GM18868 (cell line): ENCODE results near the gene ANXA4.
"Not testable (repeated sequence)": the region's sequence is repeated elsewhere in the genome, so short reads cannot be mapped to it uniquely, and the experiment has no call there.

Source experiments
- ATAC-seq: cut with Tn5 transposase; IDR thresholded peaks from one replicate; pipeline ENCODE4 v1.9.1; 2021; ENCODE audit warnings: mild to moderate bottlenecking, moderate library complexity; ENCODE audit not compliant: unreplicated experiment

The ANXA4 gene

DNA sequence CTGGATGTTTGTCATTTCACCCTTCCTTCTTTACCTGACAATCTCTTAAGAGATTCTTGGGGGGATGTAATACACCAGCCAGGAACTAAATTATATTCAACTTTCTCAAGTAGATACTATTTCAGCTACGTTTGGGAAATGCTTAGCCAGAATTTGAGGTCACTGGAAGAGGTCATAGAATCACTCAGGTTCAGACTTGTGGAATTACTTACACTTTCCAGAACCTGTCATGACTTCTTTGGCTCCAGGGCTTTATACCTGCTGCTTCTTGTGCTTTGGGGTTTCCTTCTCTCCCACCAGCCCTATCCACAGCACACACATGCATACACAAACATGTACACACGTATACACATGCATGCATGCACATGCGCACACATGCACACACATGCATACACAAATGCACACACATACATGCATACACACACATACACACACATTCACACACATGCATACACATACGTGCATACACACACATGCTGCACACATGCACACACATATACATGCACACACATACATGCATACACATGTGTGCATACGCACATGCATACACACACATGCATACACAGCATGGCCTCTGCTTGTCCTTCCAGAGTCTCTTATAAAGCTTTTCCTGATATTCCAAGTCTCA, 23.5 kb upstream of the ANXA4 start:
- no peak for ATAC-seq

DNA sequence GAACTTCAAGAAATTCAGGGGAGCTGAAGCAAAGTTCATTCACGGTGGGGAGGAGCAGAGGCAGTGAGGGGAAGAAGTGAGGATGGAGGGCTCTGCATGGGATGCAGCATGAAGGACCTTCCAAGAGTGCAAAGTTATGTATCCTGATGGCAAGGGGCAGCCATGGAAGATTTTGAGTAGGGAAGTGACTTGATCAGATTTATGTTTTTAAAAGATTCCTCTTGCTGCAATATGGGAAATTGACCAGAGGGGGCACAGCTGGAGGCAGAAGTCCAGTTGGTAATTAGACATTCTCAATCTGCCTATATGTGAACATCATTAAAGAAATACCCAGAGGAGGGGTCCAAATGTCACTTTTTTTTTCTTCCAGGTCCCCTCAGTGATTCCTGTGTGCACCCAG, 21.5 kb upstream of the ANXA4 start:
- ATAC-seq, result no peak

DNA sequence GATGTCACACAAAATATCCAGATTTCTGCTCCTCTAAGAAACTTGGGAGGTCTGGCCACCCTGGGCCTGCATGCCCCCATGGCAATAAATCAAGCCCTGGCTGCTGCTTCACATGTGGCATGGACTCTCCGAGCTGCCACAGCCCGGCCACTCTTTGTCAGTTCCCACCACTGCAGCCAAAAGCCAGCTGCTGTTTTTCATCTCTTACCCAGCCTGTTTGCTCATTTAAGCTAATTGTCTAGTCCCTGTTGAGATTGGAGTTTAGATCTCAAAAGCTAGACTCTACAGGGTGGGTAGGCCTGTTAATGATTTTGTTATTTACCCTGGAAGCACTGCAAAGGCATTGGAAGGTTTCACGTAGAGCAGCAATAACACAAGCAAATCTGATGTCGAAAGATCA, 20.9 kb upstream of the ANXA4 start:
- ATAC-seq, result no peak

DNA sequence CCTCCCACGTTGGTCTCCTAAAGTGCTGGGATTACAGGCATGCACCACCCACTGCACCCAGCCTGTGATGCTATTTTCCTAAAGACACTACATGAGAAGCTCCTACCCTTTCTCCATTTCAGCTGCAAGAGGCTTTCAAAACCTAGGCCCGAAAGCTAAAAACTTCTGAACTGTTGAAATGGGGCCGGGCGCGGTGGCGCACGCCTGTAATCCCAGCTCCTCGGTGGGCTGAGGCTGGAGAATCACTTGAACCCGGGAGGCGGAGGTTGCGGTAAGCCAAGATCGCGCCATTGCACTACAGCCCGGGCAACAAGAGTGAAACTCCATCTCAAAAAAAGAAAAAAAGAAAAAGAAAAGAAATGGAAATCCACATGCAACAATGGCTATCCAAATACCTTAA, 18.1 kb upstream of the ANXA4 start:
- ATAC-seq, result no peak

DNA sequence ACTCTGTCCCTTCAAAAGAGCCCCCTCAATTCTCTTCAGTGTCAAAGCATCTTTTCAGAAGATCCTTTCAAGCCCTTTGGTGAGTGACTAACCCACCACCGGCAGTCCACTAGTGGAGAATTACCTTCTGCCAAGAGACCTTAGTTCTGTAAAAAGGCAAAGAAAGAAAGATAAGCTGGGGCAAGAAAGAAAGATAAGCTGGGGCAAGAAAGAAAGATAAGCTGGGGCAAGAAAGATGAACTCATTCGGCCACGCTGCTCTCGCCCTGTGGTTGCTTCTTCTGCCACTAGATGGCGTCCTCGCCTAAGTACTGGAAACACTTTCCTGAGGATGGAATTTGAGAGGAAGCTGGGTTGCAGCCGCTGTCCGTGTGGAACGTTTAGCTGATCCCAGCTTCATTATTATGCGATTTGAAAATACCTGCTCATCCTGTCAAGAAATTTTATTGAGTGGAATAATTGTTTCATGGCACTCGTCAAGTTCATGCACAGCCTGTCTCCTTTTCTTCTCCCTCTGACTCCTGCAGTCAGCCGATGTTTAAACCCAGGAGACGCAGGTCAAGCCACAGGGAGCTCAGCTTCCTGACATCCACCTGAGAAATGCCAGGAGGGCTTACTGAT, 17.3 kb upstream of the ANXA4 start:
- ATAC-seq, result no peak

DNA sequence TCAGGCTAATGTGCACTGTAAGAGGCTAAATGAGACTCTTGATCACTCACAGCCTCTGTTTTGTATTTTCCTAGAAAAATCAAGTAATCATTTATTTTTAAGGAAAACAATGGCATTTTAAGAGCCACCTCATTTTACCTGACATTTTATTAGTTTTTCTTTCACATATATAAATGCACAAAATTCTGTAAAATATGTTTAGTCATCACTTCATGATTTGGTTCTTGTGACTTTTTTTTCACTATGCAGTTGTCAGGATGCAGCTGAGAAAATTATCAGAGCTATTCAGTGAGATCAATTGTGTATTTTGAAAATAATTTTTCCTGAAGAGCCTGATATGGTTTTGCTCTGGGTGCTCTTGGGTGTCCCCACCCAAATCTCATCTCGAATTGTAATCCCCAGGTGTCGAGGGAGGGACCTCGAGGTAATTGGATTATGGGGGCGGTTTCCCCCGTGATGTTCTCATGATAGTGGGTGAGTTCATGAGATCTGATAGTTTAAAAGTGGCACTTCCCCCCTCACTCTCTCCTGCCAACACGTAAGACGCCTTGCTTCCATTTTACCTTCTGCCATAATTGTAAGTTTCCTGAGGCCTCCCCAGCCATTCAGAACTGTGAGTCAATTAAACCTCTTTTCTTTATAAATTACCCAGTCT, 16.1 kb upstream of the ANXA4 start:
- ATAC-seq, result no peak

DNA sequence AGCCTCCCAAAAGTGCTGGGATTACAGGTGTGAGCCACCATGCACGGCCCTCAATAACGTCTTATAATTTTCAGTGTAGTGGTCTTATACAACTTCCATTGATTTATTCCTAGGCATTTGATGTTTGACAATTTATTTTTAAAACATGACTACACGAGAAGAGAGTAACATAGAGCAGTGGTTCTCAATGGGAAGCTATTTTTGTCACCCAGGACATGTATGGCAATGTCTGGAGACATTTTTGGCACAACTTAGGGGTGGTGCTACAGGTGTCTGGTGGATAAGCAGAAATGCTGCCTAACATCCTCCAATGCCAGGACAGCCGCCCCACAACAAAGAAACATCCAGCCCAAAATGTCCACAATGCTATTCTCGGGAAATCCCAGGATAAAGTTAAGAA, 12.7 kb upstream of the ANXA4 start:
- no peak for ATAC-seq

DNA sequence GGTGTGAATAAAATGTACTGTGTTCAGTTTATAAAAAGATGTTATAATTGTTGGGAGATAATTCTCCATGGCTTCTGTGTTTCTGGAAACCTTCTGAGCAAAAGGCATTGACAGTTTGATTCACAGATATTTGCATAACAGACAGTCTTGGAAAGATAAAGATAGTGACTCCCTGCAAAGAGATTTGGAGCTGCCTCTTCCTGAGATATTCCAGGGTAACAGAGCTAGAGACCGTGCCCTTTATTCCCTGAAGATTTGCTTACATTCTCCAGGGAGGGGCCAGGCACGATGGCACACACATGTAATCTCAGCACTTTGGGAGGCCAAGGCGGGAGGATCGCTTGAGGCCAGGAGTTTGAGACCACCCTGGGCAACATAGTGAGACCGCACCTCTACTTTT, 12.2 kb upstream of the ANXA4 start:
- no peak for ATAC-seq

DNA sequence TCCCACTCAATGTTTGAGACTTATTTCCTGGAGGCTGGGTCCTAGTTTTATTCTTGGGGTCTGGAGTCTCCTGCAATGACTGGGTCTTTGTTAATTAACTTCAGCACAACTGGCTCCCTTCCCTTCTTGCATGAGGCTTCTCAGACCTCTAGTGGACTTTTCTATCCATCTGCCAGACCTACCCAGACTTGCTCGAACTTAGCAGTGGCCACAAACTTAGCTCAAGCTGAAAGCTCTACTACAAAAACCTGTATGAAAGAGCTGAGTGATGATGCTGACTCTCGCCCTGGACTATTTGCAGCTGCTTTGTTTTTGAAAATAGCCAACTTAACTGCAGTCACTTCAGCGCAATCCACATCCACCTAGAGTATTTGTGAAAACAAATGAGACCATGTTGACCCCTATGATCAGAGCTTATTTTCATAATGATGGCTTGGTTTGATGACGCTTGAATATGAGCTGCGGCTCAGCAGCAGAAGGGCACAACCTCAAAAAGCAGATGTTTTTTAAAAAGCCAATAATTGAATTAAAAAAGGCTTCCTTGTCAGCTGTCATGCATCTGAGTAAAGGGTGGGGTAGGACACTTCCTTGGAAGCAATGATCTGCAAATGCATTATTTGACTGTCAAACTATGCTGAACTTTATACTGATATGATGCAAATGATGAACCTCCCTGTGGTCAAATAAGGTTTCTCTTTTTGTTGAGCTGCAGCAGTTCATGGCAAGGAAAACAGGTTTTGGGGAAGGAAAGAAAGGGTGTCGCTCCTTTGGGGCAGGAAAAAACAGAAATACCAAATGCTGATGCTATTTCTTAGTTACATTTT, 10.6 kb upstream of the ANXA4 start:
- ATAC-seq, result no peak

DNA sequence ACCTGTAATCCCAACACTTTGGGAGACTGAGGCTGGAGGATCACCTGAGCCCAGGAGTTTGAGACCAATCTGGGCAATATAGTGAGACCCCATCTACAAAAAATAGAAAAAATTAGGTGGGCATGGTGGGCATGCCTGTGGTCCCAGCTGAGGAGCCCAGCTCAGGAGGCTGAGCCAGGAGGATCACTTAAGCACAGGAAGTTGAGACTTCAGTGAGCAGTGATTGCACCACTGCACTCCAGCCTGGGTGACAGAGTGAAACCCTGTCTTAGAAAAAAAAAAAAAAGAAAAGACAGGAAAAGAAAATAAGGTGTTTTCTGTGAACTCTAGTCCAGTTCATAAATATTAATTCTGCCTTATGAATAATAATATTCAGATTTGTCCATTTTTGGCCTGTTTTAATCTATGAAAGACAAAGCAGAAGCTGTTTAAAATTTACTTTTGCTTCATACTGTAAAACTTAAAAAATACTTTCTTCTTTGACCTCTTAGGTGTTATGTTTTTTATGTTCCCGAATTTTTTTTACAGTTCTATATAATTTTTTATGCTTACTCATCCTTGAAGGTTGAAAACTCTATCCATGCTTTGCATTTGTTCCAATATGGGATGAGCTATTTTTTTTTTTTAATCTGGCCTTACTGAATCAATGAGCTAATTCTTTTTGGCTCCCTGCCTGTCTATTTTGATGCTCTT, 8.4 kb upstream of the ANXA4 start:
- no peak for ATAC-seq

DNA sequence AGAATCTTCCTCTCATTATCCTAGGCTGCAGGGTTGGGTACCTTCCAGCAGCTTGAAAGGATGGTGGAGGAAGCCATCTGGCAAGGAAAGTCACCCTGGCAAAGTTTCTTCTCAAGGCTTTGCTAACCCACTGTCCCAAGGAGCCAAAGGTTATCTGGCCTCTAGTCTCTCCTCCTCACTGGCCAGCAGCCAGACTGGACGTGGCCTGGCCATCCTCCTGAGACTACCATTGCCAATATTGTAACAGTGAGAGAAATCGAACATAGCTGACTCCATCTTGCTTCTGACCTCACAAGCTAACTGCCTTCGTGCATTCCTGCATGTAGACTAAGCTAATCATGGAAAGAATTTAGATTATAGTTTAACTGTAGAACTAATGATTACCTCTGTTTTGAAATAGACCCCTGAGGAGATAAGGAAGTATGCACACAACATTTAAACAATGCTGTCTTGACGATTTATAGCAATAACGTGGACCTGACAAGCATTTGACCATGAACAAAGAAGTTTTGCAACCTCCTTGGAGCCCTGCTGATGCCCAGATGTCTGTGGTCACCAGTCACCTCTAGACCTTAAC, 7.8 kb upstream of the ANXA4 start:
- ATAC-seq, result no peak

DNA sequence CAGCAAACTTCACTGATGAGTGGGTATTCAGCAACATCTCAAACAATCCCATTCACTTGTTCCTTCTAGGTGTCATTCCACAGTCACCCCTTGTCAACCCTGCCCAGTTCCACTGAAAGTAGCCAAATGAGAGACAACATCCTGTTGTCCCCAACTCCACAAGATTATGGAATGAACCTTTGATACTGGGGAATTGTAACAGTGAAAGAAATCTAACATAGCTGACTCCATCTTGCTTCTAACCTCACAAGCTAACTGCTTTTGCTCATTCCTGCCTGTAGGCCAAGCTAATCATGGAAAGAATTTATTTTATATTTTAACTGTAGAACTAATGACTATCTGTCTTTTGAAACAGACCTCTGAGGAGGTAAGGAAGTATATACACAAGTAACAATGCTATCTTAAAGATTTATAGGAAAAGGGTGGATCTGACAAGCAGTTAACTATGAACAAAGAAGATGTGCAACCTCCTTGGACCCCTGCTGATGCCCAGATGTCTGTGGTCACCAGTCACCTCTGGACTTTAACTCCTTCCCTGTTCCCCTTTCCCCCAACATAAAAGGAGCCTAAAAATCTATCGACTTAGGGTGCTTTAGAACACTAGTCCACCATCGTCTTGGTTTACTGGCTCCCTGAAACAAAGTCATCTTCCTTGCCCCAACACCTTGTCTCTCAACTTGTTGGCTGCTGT, 6.9 kb upstream of the ANXA4 start:
- ATAC-seq, result no peak

DNA sequence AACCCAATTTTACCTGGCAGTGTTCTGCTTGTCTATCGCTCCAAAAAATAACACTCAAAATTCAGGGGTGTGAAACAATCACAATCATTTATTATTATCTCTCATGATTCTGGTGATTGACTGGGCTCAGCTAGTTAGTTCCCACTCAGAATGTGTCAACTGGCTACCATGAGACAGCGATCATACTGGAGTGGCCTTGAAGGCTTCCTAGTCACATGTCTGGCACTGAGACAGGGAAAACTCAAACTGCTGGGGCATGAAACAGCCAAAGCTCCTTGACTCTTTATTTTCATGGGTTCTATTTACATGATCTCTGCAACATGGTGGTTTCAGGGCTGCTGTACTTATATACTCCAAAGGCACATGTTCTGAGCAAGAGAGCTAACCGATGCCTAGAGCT, 6.2 kb upstream of the ANXA4 start:
- no peak for ATAC-seq

DNA sequence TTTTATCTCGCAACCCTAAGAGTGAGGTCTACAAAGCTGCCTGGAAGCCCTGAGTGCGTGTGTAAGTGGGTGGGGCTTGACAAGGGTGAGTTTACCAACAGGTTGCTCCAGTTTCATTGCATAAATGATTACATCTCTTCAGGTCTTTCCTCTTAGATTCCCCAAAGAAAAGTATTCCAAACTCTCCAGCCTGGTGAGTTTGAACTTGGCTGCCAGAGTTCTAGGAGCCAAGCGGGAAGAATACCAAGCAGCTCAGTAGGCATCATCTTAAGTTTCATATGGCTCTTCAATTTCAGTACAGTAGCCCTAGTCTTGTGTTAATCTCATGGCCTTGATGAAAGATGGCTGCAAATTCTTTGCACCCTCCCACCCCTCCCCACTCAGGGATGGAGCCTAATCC, 3.8 kb upstream of the ANXA4 start:
- ATAC-seq, result not testable (repeated sequence)

DNA sequence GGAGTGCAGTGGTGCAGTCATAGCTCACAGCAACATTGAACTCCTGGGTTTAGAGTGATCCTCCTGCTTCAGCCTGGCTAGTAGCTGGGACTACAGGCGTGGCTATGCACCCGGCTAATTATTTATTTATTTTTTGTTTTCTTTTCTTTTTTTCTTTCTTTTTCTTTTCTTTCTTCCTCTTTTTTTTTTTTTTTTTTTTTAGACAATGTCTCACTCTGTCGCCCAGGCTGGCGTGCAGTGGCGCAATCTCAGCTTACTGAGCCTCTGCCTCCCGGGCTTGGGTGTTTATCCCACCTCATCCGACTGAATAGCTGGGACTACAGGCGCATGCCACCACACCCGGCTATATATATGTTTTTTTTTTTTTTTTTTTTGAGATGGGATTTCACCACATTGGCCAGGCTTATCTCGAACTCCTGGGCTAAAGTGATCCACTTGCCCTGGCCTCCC, 1.4 kb upstream of the ANXA4 start:
- ATAC-seq, result no peak

DNA sequence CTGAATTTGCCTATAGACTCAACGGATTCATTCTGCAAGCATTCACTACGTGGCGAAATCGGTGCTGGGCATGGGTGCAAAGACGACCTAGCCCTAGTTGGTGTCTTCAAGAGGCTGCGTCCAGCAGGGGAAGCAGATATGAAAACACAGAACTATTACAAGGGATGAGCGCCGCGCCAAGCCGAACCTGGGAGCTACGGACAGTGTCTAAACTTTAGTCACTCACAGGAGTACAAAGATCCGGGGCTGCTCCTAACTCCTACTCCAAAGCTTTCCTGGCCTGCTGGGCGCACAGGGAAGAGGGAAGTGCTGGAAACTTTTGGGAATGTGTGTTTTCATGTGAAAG, 732 bp upstream of the ANXA4 start:
- ATAC-seq, result no peak

DNA sequence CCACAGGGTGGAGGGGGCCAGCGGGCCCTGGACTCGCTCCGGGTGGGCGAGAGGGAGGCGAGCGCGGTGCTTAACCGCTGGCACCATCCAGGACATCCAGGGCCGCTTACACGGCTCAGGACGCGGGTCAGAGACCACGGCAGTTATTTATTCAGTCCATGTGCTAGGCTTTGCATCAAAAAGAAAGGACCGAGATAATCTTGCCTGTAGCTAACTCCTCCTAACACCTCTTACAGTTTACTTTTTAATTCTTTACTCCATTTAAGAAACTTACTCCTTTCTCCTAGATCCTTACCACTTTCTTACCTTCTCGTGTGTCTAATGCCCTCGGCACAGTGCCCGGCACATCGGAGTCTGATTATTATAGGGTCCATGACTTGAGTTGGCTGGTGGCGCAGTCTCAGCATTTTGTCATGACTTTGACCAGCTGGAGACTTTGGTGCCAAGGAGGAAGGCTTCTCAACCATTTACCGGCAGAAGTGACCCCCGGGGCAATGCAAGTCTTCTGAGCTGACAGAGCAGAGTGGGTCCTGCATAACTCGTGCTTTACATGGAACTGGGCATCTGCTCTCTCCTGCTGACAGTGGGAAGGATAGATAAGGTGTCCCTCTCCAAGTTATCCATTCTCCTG, 503 bp downstream of the ANXA4 start:
- peak; percentile 30 for ATAC-seq

DNA sequence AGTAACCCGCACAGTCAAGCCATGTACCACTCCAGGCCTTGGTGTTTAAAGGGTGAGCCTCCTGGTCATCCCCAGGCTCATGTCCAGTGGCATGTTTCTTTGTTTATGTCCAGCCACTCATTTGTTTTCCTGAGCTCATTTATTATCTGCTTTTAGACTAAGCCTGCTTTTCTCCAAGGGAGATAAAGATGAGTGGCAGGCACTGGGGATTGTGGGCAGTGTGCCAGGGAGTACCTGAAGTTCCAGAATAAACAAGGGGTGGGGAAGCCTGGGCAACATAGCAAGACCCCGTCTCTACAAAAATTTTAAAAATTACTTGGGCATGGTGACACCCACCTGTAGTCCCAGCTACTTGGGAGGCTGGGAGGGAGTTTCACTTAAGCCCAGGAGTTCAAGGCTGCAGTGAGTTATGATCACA, 1.9 kb downstream of the ANXA4 start:
- no peak for ATAC-seq

DNA sequence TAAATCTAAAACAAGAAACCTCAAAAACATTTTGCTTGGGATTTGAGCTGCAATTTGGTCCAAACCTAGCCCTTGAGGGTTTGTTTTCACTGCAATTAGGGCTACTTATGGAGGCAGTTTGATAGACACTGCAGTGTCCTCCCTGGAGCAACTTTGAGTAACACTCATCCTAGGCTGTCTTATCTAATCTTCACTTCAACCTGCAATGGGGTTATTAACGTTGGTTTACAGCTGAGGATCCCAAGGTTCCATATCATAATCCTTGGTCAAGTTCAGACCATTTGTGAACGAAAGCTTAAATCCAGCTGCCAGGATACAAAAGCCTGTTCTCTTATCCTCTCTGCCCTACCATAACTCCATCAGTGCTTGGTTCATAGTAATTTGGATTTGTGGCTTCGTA, 2.5 kb downstream of the ANXA4 start:
- no peak for ATAC-seq

DNA sequence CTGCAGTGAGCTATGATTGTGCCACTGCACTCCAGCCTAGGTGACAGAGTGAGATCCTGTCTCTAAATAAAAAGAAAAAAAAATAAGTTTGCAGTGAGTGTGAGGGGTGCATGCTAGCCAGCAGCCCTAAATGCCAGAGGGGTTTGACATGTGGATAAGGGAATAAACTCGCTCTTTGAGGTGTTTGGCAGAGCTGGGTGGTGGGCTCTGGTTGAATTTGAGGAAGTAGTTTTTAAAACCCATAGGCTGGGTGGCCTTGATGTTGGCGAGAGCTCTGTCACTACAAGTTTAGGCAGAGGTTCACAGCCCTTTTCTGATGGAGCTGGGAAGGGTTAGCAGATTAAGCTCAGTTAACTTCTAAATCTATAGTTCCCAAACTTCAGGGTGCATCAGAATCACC, 3.1 kb downstream of the ANXA4 start:
- ATAC-seq, result no peak
